PC-9 (cell line): ENCODE results near the gene TMEM39B.

Experiments used
- CTCF ChIP-seq: fragments of 200-600 bp; sonication (generic); conservative IDR thresholded peaks from 2 replicates; pipeline ENCODE4 v1.6.1; 2017; ENCODE audit warnings: mixed run types, antibody characterized with exemption, mild to moderate bottlenecking, moderate library complexity
- EZH2 ChIP-seq: fragments of 200-600 bp; sonication (generic); IDR thresholded peaks from 2 replicates; pipeline ENCODE4 v1.8.0; 2017; ENCODE audit warnings: antibody characterized with exemption, low read depth

GRCh38 chr1:32040711-32041110, 32.0 kb upstream of the TMEM39B start:
- TF ChIP-seq CTCF (no peak), EZH2 (no peak)
